ENCODE measurements around the gene ATP10A. TPM values are rescaled to one million over a fixed set of nuclear protein-coding genes. Genes with fewer than 3 reads are reported as not detected.

Gene ATP10A
- total RNA-seq, 6 experiments from 2014 or later: 31.0 to 39.5 (median 33.9) TPM

GRCh38 chr15:25909325-25909724 is 46.2 kb upstream of the ATP10A start:
- no peak overlapping the region for H3K4me3 Mint-ChIP-seq
- H3K27me3 Mint-ChIP-seq (ENCODE audit: insufficient read depth): peaks cover 5% of the 10 kb centered on the region; the same call in 1 of the 2 replicates
- DNase-seq: no peak
- H3K27ac Mint-ChIP-seq: no peak overlapping the region
- H3K36me3 Mint-ChIP-seq (ENCODE audit: low read depth): no peaks in the 10 kb centered on the region
- no peaks in the 10 kb centered on the region for H3K9me3 Mint-ChIP-seq
- TF ChIP-seq CTCF (IDR thresholded peaks at IDR 0.05): no peak
- H3K4me1 Mint-ChIP-seq (ENCODE audit: low read depth): peaks cover 12% of the 10 kb centered on the region

DNA sequence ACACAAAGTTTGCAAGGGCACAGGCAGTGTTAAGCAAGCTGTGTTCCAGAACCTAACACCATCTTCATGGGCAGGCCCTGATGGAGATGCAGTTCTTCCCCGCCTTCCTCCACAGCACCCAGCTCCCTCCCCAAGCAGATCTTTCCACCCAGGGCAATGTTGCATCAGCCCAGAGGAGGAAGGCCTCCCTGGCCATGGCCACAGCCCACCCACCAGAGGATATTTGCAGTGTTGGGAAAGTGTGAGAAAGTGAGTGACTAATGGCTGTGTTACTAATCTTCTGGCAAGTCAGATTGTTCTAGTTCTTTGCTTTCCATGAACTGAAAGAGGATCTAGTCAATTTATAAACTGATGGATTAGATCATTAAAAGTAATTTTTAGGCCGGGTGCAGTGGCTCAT is 42.0 kb upstream of the ATP10A start:
- Mint-ChIP-seq H3K9me3 (no peaks in the 10 kb centered on the region), H3K4me1 (ENCODE audit: low read depth) (peaks cover 43% of the 10 kb centered on the region), H3K36me3 (ENCODE audit: low read depth) (no peaks in the 10 kb centered on the region), H3K4me3 (no peak overlapping the region), H3K27ac (peak overlapping the region; percentile 75), H3K27me3 (ENCODE audit: insufficient read depth) (peaks cover 13% of the 10 kb centered on the region)
- no peak for TF ChIP-seq CTCF (IDR thresholded peaks at IDR 0.05)
- DNase-seq: peak; percentile 63

- DNase-seq: no peak
These were observed 40.0 kb upstream of the ATP10A start for GRCh38 chr15:25903024-25903581.

DNA sequence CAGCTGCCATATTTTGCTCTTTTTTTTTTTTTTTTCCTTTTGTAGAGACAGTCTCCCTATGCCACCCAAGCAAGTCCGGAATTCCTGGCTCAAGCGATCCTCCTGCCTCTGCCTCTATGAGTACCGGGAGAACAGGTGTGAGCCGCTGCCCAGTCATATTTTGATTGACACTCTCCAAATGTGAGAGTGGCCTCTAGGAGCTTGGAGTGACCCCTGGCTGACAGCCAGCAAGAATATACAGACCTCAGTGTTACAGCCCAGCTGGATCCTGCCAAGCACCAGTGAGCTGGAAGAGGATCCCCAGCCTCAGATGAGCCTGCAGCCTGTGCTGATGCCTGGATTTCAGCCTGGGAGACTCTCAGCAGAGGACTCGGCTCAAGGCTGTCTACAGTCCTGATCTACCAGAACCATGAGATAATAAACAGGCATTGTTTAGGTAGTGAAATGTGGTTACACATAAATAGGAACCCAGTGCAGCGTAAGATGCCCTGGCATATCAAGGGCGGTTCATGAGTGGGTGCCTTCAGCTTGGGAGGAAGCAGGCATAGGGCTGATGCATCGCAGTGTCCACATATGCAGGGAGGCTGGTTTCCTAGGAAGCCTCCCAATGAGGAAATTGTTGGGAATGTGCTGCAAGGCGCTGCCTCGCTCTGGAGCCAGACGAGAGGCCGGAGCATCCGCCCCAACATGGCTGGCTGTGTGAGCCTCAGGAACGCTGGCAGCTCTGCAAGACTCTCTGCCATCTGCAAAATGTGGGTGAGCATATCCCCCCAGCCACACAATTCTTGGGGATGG is 38.9 kb upstream of the ATP10A start:
- Mint-ChIP-seq H3K4me1 (ENCODE audit: low read depth) (peaks cover 52% of the 10 kb centered on the region), H3K9me3 (no peaks in the 10 kb centered on the region), H3K27ac (no peak overlapping the region), H3K4me3 (no peak overlapping the region), H3K36me3 (ENCODE audit: low read depth) (no peaks in the 10 kb centered on the region), H3K27me3 (ENCODE audit: insufficient read depth) (peaks cover 10% of the 10 kb centered on the region)
- no peak for TF ChIP-seq CTCF (IDR thresholded peaks at IDR 0.05)
- no peak for DNase-seq

More at GRCh38 chr15:25903024-25903581, 40.0 kb upstream of the ATP10A start:
- peaks cover 52% of the 10 kb centered on the region for H3K4me1 Mint-ChIP-seq (ENCODE audit: low read depth)
- H3K27me3 Mint-ChIP-seq (ENCODE audit: insufficient read depth): peaks cover 10% of the 10 kb centered on the region
- H3K9me3 Mint-ChIP-seq: no peaks in the 10 kb centered on the region
- H3K27ac Mint-ChIP-seq: peak overlapping the region; percentile 24; the same call in 1 of the 2 replicates
- no peak overlapping the region for H3K4me3 Mint-ChIP-seq
- no peaks in the 10 kb centered on the region for H3K36me3 Mint-ChIP-seq (ENCODE audit: low read depth)
- TF ChIP-seq CTCF (IDR thresholded peaks at IDR 0.05): no peak

GRCh38 chr15:25900901-25901300 is 37.8 kb upstream of the ATP10A start:
- Mint-ChIP-seq H3K27me3 (ENCODE audit: insufficient read depth) (peaks cover 10% of the 10 kb centered on the region), H3K36me3 (ENCODE audit: low read depth) (no peaks in the 10 kb centered on the region), H3K4me1 (ENCODE audit: low read depth) (peaks cover 52% of the 10 kb centered on the region), H3K9me3 (no peaks in the 10 kb centered on the region), H3K27ac (no peak overlapping the region), H3K4me3 (no peak overlapping the region)
- TF ChIP-seq CTCF (IDR thresholded peaks at IDR 0.05): no peak
- peak; percentile 31 for DNase-seq
